CD14-positive monocyte (primary cell): ENCODE results near the gene CPA2. TPM values are rescaled to one million over a fixed set of nuclear protein-coding genes. Genes with fewer than 3 reads are reported as not detected.
"Not testable (repeated sequence)": the region's sequence is repeated elsewhere in the genome, so short reads cannot be mapped to it uniquely, and the experiment has no call there.

ENCODE experiments used
- DNase-seq, 3 donors: peaks; one replicate each; pipeline ENCODE4 v3.0.0-alpha.2; 2011 to 2022
- H2AFZ ChIP-seq: 2 replicates; pipeline ENCODE4 v1.6.0; 2012; ENCODE audit warnings: mild to moderate bottlenecking, low read depth, low read length, inconsistent platforms; ENCODE audit not compliant: insufficient read depth, poor library complexity, severe bottlenecking
- H3K27ac ChIP-seq, 2 donors: 1 replicate in 1 of 2; 2 replicates in 1 of 2; pipeline ENCODE4 v1.5.1; 2012 to 2013; ENCODE audit warnings: low read length in 2 of 2, control low read depth in 1 of 2, inconsistent platforms in 1 of 2, low read depth in 1 of 2, mild to moderate bottlenecking in 1 of 2
- H3K27me3 ChIP-seq, 2 donors: one replicate each; pipeline versions ENCODE4 v1.6.0 to v1.6.1; 2011 to 2013; ENCODE audit warnings: low read length in 2 of 2; ENCODE audit not compliant: control insufficient read depth in 2 of 2, insufficient read depth in 2 of 2
- H3K36me3 ChIP-seq, 2 donors: replicated peaks in 1 of 2; 1 replicate in 1 of 2; 2 replicates in 1 of 2; pipeline versions ENCODE4 v1.5.1 to v1.6.1; 2012 to 2013; ENCODE audit warnings: low read length in 2 of 2, control low read depth in 1 of 2, inconsistent platforms in 1 of 2, mild to moderate bottlenecking in 1 of 2; ENCODE audit not compliant: insufficient read depth in 2 of 2, control insufficient read depth in 1 of 2
- H3K4me1 ChIP-seq, 2 donors: 1 replicate in 1 of 2; 2 replicates in 1 of 2; pipeline versions ENCODE4 v1.5.1 to v1.6.1; 2012 to 2013; ENCODE audit warnings: low read length in 2 of 2, control low read depth in 1 of 2, inconsistent platforms in 1 of 2, mild to moderate bottlenecking in 1 of 2, moderate library complexity in 1 of 2; ENCODE audit not compliant: insufficient read depth in 2 of 2, control insufficient read depth in 1 of 2
- H3K4me2 ChIP-seq: replicated peaks from 2 replicates; pipeline ENCODE3; 2012; ENCODE audit warnings: low read length, moderate library complexity, mild to moderate bottlenecking; ENCODE audit not compliant: poor library complexity, severe bottlenecking; ENCODE audit errors: extremely low read depth
- H3K4me3 ChIP-seq, 3 experiments: fragments of 200-600 bp in 1 of 3; sonication (generic) in 1 of 3; replicated peaks in 1 of 3; 1 replicate in 2 of 3; 2 replicates in 1 of 3; pipeline ENCODE4 v1.5.1; 2011 to 2013; ENCODE audit warnings: low read length in 3 of 3, mild to moderate bottlenecking in 3 of 3, control low read depth in 2 of 3, low read depth in 2 of 3, inconsistent platforms in 1 of 3, moderate library complexity in 1 of 3
- H3K79me2 ChIP-seq: 2 replicates; pipeline ENCODE4 v1.6.0; 2012; ENCODE audit warnings: mild to moderate bottlenecking, control low read depth, inconsistent platforms, low read length, moderate library complexity; ENCODE audit not compliant: insufficient read depth
- H3K9ac ChIP-seq: 2 replicates; pipeline ENCODE4 v1.6.0; 2017; ENCODE audit warnings: low read length, mild to moderate bottlenecking; ENCODE audit not compliant: insufficient read depth, poor library complexity, severe bottlenecking
- H3K9me3 ChIP-seq, 2 donors: replicated peaks in 1 of 2; 1 replicate in 1 of 2; 2 replicates in 1 of 2; pipeline versions ENCODE4 v1.5.1 to v1.6.1; 2012 to 2013; ENCODE audit warnings: low read length in 2 of 2, control low read depth in 1 of 2; ENCODE audit not compliant: control insufficient read depth in 1 of 2, insufficient read depth in 1 of 2
- H4K20me1 ChIP-seq: 2 replicates; pipeline ENCODE4 v1.6.0; 2012; ENCODE audit warnings: mild to moderate bottlenecking, low read length, control low read depth, moderate library complexity; ENCODE audit not compliant: insufficient read depth
- H3K27ac Mint-ChIP-seq, 7 donors: one replicate each; pipeline ENCODE4 v1.8.0; 2020; ENCODE audit warnings: mild to moderate bottlenecking in 7 of 7, mixed read lengths in 7 of 7, moderate library complexity in 6 of 7, inconsistent platforms in 2 of 7
- H3K27me3 Mint-ChIP-seq, 3 donors: one replicate each; pipeline ENCODE4 v1.8.0; 2021 to 2022; ENCODE audit warnings: low read depth in 3 of 3, mild to moderate bottlenecking in 3 of 3, mixed read lengths in 3 of 3, moderate library complexity in 3 of 3, inconsistent platforms in 1 of 3
- H3K36me3 Mint-ChIP-seq, 2 donors: one replicate each; pipeline ENCODE4 v1.8.0; 2020; ENCODE audit warnings: mixed read lengths in 2 of 2, inconsistent platforms in 1 of 2, mild to moderate bottlenecking in 1 of 2
- H3K4me1 Mint-ChIP-seq: one replicate; pipeline ENCODE4 v1.8.0; 2020; ENCODE audit warnings: mild to moderate bottlenecking, mixed read lengths
- H3K4me3 Mint-ChIP-seq, 2 donors: one replicate each; pipeline ENCODE4 v1.8.0; 2020; ENCODE audit warnings: mild to moderate bottlenecking in 2 of 2, mixed read lengths in 2 of 2, moderate library complexity in 1 of 2
- H3K9me3 Mint-ChIP-seq, 7 donors: one replicate each; pipeline ENCODE4 v1.8.0; 2020 to 2022; ENCODE audit warnings: mixed read lengths in 7 of 7, mild to moderate bottlenecking in 6 of 7, moderate library complexity in 6 of 7, inconsistent platforms in 2 of 7
- WGBS: methylation state at CpG from one replicate; pipeline ENCODE4 v1.1.5; 2013; ENCODE audit warnings: missing lambda C conversion rate; ENCODE audit not compliant: insufficient coverage; 5-methylcytosine and 5-hydroxymethylcytosine counted together
- intact Hi-C, 2 donors: fragments of 100-400 bp; cut with micrococcal nuclease; formaldehyde crosslinking; loops; one replicate each; pipeline versions ENCODE4 v1.15.0 to v1.15.1; 2023
- polyA plus RNA-seq, 3 donors: library from polyadenylated mRNA; depleted of rRNA in 1 of 3; unstranded in 2 of 3; stranded (reverse) in 1 of 3; fragments of 300-500 nt in 2 of 3; fragments of >200 nt in 1 of 3; fragmentation: Illumina TruSeq in 2 of 3; gene quantifications; 1 replicate in 2 of 3; 2 replicates in 1 of 3; pipeline ENCODE4 v1.2.3, GENCODE V29; 2012 to 2021

Gene CPA2
- polyA plus RNA-seq, 3 donors: not detected

- intact Hi-C loops: loop anchor here in 1 of 2 donors (10.0 kb wide), 1 partner anchor 508 kb away; no protein-coding TSS in a partner anchor
- H3K4me1 Mint-ChIP-seq: peaks cover 18% of the 10 kb centered on the region
- H3K4me3 ChIP-seq: not testable (repeated sequence)
Measured at GRCh38 chr7:130246491-130246890, 20.2 kb upstream of the CPA2 start.

GRCh38 chr7:130248842-130249241 lies 17.8 kb upstream of the CPA2 start:
- 100% methylated on average over 3 of the region's 5 CpGs for WGBS
- not testable (repeated sequence) for H3K79me2 ChIP-seq, H3K4me1 ChIP-seq, H3K9me3 ChIP-seq, H3K27ac ChIP-seq, H2AFZ ChIP-seq, H3K4me3 Mint-ChIP-seq, H4K20me1 ChIP-seq, H3K4me1 Mint-ChIP-seq, H3K27me3 ChIP-seq, H3K9ac ChIP-seq, DNase-seq, H3K27me3 Mint-ChIP-seq, H3K27ac Mint-ChIP-seq, H3K36me3 ChIP-seq, H3K36me3 Mint-ChIP-seq, H3K4me3 ChIP-seq, H3K4me2 ChIP-seq
- intact Hi-C loops: loop anchor here in 1 of 2 donors (10.0 kb wide), 1 partner anchor 506 kb away; no protein-coding TSS in a partner anchor
- H3K9me3 Mint-ChIP-seq: peaks cover 8 to 31% (median 17%) of the 10 kb centered on the region in 7 donors

More at GRCh38 chr7:130246491-130246890, 20.2 kb upstream of the CPA2 start:
- H3K9me3 ChIP-seq, H2AFZ ChIP-seq, H3K4me2 ChIP-seq, H3K27me3 Mint-ChIP-seq, H4K20me1 ChIP-seq, H3K4me1 ChIP-seq, H3K27ac ChIP-seq, H3K79me2 ChIP-seq, H3K36me3 ChIP-seq, H3K9ac ChIP-seq, DNase-seq, H3K27ac Mint-ChIP-seq, H3K27me3 ChIP-seq, H3K36me3 Mint-ChIP-seq, H3K4me3 Mint-ChIP-seq: not testable (repeated sequence)
- WGBS: no CpG with 5 or more reads among the region's 1 CpG
- H3K9me3 Mint-ChIP-seq: peaks cover 5 to 17% (median 7%) of the 10 kb centered on the region in 7 donors

- not testable (repeated sequence) for H4K20me1 ChIP-seq, H3K27me3 ChIP-seq, H3K27ac Mint-ChIP-seq, H3K9me3 ChIP-seq, H3K79me2 ChIP-seq, H2AFZ ChIP-seq, H3K4me1 ChIP-seq, H3K4me1 Mint-ChIP-seq, H3K27ac ChIP-seq, DNase-seq, H3K9ac ChIP-seq, H3K36me3 ChIP-seq, H3K4me3 Mint-ChIP-seq, H3K27me3 Mint-ChIP-seq, H3K4me2 ChIP-seq, H3K4me3 ChIP-seq, H3K36me3 Mint-ChIP-seq
- intact Hi-C loops: loop anchor here in 1 of 2 donors (10.0 kb wide), 1 partner anchor 505 kb away; no protein-coding TSS in a partner anchor
- H3K9me3 Mint-ChIP-seq: peaks cover 12 to 35% (median 21%) of the 10 kb centered on the region in 7 donors
- WGBS: no CpG with 5 or more reads among the region's 3 CpGs
Measured at GRCh38 chr7:130249626-130250025, 17.0 kb upstream of the CPA2 start.
